ENCODE measurements around the gene AHCYL2.

DNA sequence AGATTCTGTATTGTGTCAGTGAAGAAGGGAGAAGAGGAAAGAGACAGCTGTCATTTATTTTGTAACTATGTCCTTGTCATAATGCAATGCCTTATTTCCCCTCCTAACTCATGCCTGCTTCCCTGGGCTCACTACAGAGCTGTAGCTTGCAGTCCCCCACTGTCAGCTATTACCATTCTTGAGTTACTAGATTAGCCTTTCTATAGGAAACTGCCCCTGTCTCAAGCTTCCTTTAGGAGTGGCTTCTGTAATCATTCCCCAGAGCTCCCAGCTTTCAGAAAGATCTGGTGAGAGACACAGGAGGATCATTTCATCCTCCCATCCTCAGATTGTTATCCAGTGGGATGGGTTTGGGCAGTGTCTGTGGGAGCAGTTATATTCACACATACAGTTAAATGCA lies 245.1 kb downstream of the AHCYL2 start:
- TF ChIP-seq EZH2 (IDR thresholded peaks at IDR 0.05; ENCODE audit: insufficient read depth, poor library complexity, severe bottlenecking), result no peak
- no peak for TF ChIP-seq EZH2phosphoT487 (IDR thresholded peaks at IDR 0.05; ENCODE audit: insufficient read depth, low read depth)

All from GM23248 (cell line).